ENCODE results near the gene SSBP4. TPM values are rescaled to one million over a fixed set of nuclear protein-coding genes. Genes with fewer than 3 reads are reported as not detected.

SSBP4 gene
- total and polyA plus RNA-seq, 2 of the 4 experiments (the other 2 are of a cell fraction): 14.9 to 39.7 TPM

DNA sequence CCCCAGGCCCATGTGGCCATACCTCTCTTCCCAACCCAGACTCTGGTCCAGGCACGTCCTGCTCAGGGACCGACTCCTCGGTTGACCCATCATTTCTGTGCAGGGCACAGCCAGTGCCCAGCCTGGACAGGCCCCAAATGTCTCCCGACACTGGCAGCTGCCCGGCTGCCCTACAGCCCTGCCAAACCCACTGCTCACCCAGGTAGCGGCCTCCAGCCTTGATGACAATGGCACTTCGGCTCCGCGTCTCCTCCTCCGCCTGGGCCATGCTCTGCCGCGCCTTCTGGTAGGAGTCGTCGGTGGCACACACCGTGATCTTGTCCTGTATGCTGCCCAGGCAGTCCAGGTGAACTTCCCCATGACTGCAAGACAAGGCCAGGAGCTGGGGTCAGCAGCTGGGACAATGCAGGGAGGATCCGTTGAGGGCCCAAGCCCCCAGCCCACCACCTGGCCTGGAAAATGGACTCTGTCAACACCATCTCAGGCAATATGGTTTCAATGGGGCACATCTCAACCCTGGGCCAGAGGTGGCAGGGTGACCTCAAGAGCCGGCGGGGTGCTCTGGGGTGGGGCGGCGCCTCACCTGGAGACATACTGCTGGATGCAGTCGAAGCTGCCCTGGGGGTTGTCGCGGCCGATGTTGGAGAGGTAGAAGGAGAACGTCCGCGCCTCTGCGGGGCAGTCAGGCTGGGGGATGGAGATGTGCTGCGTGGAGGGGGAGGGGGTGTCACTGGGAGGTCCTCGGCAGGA is 46.2 kb downstream of the SSBP4 start (continued):
- TF ChIP-seq RCOR1 (IDR thresholded peaks at IDR 0.05; ENCODE audit: insufficient replicate concordance, low read length): no peak
- TF ChIP-seq NFE2L2 (IDR thresholded peaks at IDR 0.05; ENCODE audit: low read depth, low read length): no peak
- TF ChIP-seq MAZ (IDR thresholded peaks at IDR 0.05; ENCODE audit: borderline replicate concordance, low read depth, low read length): no peak

DNA sequence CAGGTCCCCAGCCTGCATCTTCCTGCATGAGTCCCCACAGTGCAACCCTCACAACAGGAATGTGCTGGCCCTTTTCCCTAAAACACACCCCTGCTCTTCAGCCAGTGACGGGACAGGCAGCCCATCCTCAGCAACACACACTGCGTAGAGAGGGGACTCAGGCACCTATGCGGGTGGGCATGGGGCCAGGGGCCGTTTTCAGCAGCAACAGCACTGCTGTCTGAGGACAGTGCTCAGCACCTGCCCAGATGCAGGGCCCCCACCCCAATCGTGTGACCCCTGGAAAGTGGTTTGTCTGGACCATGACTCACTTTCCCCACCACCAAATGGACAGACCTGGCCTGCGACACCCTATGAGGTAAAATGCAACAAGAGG is 46.8 kb downstream of the SSBP4 start:
- Histone ChIP-seq H3K9me1 (ENCODE audit: insufficient read depth, low read length) (peaks cover 23% of the 10 kb centered on the region), H2BK5ac (ENCODE audit: low read depth, low read length, poor library complexity, severe bottlenecking) (no peak overlapping the region), H3K4me2 (ENCODE audit: low read depth, low read length) (no peak overlapping the region), H3K4me3 (ENCODE audit: insufficient read depth, low read depth, low read length) (no peak overlapping the region), H2BK20ac (ENCODE audit: low read depth, low read length) (no peak overlapping the region), H3K18ac (ENCODE audit: low read depth, low read length) (no peak overlapping the region), H3K9me3 (ENCODE audit: control insufficient read depth, insufficient read depth, low read length) (no peaks in the 10 kb centered on the region), H3K4ac (ENCODE audit: low read depth, low read length) (no peak overlapping the region), H2BK15ac (ENCODE audit: low read depth, low read length) (no peak overlapping the region), H2AK5ac (ENCODE audit: low read depth, low read length) (no peak overlapping the region), H3K23ac (ENCODE audit: low read depth, low read length) (no peak overlapping the region), H2AK9ac (replicated peaks; ENCODE audit: low read depth, low read length, poor library complexity) (no peak overlapping the region), H3K79me1 (ENCODE audit: low read depth in 1 of 2, low read length in 2 of 2) (peaks cover 20 to 96% of the 10 kb centered on the region in 2 experiments), H4K20me1 (ENCODE audit: insufficient read depth, low read length) (peaks cover 93% of the 10 kb centered on the region), H3K4me1 (ENCODE audit: control insufficient read depth, insufficient read depth, low read length) (peaks cover 27% of the 10 kb centered on the region), H3K27me3 (ENCODE audit: control insufficient read depth, insufficient read depth, low read length) (no peaks in the 10 kb centered on the region), H3K36me3 (ENCODE audit: control insufficient read depth, insufficient read depth, low read length) (peaks cover 22% of the 10 kb centered on the region), H4K5ac (ENCODE audit: low read depth, low read length) (no peak overlapping the region), H3K9ac (ENCODE audit: low read depth, low read length) (no peak overlapping the region), H2AFZ (replicated peaks; ENCODE audit: low read length, poor library complexity) (peak overlapping the region; percentile 41), H3K27ac (ENCODE audit: insufficient read depth, low read length) (peak overlapping the region; percentile 1; the same call in 1 of the 2 replicates), H3K14ac (replicated peaks; ENCODE audit: low read depth, low read length) (no peak overlapping the region), H4K8ac (ENCODE audit: low read depth in 2 of 2, low read length in 2 of 2) (no peak overlapping the region), H3K56ac (ENCODE audit: extremely low read depth, insufficient read depth, low read length) (no peak overlapping the region), H2BK120ac (ENCODE audit: low read depth, low read length) (no peak overlapping the region), H4K91ac (ENCODE audit: insufficient read depth, low read depth, low read length) (no peak overlapping the region)
- CTCF ChIA-PET: no interaction called here
- ATAC-seq (ENCODE audit: low read depth) (no peak), DNase-seq (no peak)
- dilution Hi-C loops (cut with HindIII; ENCODE audit: low sequenced_read_pairs, unreplicated experiment) (no loop called here), intact Hi-C loops (cut with micrococcal nuclease) (loop anchor here (5.0 kb wide), 1 partner anchor 106 kb away; the partner anchor contains the start of gene UBA52), in situ Hi-C loops (cut with MboI; ENCODE audit: low sequenced_read_pairs) (no loop called here)
- WGBS, 2 experiments (ENCODE audit: extremely low coverage in 2 of 2, insufficient read length in 1 of 2): 70% methylated on average over 3 of the region's 6 CpGs; no CpG with 5 or more reads in 1 of the 2 experiments
- POLR2A ChIA-PET (ENCODE audit: unreplicated experiment): no interaction called here
- TF ChIP-seq BHLHE40 (IDR thresholded peaks at IDR 0.05; ENCODE audit: low read depth, low read length): no peak
- TF ChIP-seq CHD1 (IDR thresholded peaks at IDR 0.05; ENCODE audit: low read depth, low read length): no peak
- no peak for TF ChIP-seq MAZ (IDR thresholded peaks at IDR 0.05; ENCODE audit: borderline replicate concordance, low read depth, low read length)
- BruUV-seq (replicated peaks): no TSS peak
